ENCODE results near the gene NCDN. TPM values are rescaled to one million over a fixed set of nuclear protein-coding genes. Genes with fewer than 3 reads are reported as not detected.

The NCDN gene
- total RNA-seq, 2 experiments from 2014 or later = 31.3 to 36.0 TPM

DNA sequence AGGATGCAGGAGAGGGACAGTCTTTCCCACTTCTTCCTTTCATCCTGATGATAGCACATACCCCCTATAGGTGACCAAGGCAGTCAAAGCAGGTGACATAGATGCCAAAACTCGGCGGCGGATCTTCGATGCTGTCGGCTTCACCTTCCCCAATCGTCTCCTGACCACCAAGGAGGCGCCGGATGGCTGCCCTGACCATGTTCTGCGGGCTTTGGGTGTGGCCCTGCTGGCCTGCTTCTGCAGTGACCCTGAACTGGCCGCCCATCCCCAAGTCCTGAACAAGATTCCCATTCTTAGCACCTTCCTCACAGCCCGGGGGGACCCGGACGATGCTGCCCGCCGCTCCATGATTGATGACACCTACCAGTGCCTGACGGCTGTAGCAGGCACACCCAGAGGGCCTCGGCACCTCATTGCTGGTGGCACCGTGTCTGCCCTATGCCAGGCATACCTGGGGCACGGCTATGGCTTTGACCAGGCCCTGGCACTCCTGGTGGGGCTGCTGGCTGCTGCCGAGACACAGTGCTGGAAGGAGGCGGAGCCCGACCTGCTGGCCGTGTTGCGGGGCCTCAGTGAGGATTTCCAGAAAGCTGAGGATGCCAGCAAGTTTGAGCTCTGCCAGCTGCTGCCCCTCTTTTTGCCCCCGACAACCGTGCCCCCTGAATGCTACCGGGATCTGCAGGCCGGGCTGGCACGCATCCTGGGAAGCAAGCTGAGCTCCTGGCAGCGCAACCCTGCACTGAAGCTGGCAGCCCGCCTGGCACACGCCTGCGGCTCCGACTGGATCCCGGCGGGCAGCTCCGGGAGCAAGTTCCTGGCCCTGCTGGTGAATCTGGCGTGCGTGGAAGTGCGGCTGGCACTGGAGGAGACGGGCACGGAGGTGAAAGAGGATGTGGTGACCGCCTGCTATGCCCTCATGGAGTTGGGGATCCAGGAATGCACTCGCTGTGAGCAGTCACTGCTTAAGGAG is 2.9 kb downstream of the NCDN start:
- DNase-seq = no peak
- H3K4me3 Mint-ChIP-seq = no peak overlapping the region
- no peaks in the 10 kb centered on the region for H3K9me3 Mint-ChIP-seq
- peaks cover 43% of the 10 kb centered on the region for H3K4me1 Mint-ChIP-seq
- no peak overlapping the region for H3K27ac Mint-ChIP-seq
- H3K27me3 Mint-ChIP-seq = no peaks in the 10 kb centered on the region
- H3K36me3 Mint-ChIP-seq = peaks cover 9% of the 10 kb centered on the region

DNA sequence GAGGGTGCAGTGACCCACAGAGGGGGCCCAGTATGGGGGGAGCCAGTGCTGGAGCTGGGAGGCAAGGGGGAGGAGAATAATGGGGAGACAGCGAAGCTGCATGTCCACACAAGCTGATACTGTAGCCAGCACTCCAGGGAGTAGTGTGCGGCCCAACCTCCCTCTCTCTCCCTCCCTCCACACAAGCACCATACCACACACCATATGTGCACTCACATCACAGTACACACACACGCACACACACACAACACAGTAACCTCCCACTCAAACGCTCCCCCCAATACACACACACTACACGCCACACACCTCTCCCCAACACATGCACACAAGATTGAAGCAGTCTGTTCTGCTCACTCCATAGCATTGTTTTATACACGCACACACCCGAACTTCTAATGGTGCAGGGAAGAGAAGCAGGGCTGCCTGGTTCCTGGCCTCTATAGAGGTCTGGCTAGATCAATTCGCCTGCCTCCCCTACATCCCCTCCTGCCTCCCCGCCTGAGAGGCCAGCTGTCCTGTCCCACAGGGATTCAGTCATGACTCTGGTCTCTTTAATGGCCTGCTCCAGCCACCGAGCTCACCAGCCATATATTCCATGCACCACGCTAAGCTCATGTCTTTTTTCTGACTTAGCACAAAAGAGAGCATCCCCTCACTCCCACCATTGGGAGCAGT is 3.8 kb downstream of the NCDN start:
- DNase-seq = no peak
- H3K4me1 Mint-ChIP-seq = peaks cover 34% of the 10 kb centered on the region
- no peak overlapping the region for H3K4me3 Mint-ChIP-seq
- H3K27ac Mint-ChIP-seq = no peak overlapping the region
- H3K36me3 Mint-ChIP-seq = peaks cover 9% of the 10 kb centered on the region
- H3K27me3 Mint-ChIP-seq = no peaks in the 10 kb centered on the region
- H3K9me3 Mint-ChIP-seq = no peaks in the 10 kb centered on the region

DNA sequence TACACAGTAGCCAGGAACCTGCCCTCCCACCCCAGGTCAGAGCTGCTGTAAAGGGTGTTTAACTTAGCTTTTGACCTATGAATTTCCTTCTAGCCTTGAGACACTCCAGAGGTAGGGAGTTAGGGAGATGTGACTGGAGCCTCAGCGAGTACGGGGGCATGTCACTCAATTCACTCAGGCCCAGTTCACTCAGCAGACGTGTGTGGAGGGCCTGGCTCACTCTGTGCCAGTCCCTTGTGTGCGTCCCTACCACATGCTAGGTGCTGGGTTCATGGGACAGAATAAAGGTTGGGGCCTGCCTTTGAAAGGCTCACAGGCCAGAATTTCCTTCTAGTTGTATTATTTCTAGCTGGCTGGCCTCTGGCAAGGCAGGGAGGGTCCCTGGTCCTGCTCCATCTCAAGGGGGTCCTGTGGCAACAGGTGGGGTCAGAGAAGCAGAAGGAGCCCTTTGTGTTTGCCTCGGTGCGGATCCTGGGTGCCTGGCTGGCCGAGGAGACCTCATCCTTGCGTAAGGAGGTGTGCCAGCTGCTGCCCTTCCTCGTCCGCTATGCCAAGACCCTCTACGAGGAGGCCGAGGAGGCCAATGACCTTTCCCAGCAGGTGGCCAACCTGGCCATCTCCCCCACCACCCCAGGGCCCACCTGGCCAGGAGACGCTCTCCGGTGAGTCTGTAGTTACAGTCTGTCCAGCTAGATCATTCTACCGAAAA is 4.5 kb downstream of the NCDN start:
- Mint-ChIP-seq H3K36me3 (peaks cover 9% of the 10 kb centered on the region), H3K4me3 (no peak overlapping the region), H3K4me1 (peaks cover 32% of the 10 kb centered on the region), H3K27me3 (no peaks in the 10 kb centered on the region), H3K27ac (no peak overlapping the region), H3K9me3 (no peaks in the 10 kb centered on the region)
- DNase-seq = no peak

DNA sequence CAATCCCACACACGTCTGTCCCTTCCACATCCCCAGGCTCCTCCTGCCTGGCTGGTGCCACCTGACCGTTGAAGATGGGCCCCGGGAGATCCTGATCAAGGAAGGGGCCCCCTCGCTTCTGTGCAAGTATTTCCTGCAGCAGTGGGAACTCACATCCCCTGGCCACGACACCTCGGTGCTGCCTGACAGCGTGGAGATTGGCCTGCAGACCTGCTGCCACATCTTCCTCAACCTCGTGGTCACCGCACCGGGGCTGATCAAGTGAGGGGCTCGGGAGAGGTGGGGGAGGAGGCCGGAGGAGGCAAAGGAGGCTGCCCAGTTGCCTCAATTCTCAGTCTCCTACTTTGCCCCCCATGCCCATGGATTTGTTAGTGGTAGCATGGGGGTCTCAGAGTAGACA is 5.6 kb downstream of the NCDN start:
- no peaks in the 10 kb centered on the region for H3K27me3 Mint-ChIP-seq
- no peak overlapping the region for H3K4me3 Mint-ChIP-seq
- no peaks in the 10 kb centered on the region for H3K9me3 Mint-ChIP-seq
- peaks cover 30% of the 10 kb centered on the region for H3K4me1 Mint-ChIP-seq
- no peak overlapping the region for H3K27ac Mint-ChIP-seq
- H3K36me3 Mint-ChIP-seq = peaks cover 9% of the 10 kb centered on the region
- DNase-seq = no peak

DNA sequence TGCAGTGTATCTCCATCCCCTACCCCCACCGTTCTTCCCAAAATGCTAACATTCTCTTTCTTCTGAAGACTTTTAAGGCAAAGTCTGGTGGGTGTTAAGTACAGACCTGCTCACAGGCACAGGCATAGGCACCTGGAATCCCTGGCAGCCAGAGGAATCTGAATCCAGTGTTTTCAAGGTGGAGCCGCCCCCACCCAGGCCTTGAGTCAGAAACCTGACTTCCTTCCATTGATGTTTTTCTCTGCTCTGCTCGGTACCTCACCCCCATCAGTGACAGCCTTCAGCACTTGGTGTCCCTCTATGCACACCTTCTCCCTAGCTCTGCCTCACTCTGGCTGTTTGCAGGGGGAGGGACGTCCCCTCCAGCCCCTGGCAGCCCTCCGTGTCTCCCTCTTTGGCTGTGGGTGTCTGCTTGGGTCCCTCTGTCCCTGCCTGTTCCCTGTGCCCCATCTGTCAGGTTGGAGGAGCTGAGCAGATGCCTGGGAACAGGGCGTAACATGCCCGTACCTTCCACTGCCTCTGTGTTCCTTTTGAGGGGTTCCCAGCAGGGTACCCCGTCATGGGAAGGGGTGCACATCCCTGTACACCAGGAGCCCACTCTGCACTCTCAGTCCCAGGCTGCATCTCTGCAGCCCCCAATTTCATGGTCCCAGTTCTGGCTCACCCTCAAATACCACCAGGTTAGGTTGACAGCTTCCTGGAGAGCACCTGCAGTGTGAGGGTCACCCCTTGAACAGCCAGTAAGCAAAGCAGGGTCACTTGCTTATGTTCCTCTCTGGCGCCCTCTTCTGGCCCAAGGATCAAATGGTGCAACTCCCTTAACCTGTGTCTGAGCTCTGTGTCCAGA is 6.7 kb downstream of the NCDN start:
- peak; percentile 73 for DNase-seq
- H3K36me3 Mint-ChIP-seq = peaks cover 9% of the 10 kb centered on the region
- H3K4me3 Mint-ChIP-seq = no peak overlapping the region
- no peaks in the 10 kb centered on the region for H3K27me3 Mint-ChIP-seq
- H3K4me1 Mint-ChIP-seq = peaks cover 24% of the 10 kb centered on the region
- no peaks in the 10 kb centered on the region for H3K9me3 Mint-ChIP-seq
- H3K27ac Mint-ChIP-seq = no peak overlapping the region

DNA sequence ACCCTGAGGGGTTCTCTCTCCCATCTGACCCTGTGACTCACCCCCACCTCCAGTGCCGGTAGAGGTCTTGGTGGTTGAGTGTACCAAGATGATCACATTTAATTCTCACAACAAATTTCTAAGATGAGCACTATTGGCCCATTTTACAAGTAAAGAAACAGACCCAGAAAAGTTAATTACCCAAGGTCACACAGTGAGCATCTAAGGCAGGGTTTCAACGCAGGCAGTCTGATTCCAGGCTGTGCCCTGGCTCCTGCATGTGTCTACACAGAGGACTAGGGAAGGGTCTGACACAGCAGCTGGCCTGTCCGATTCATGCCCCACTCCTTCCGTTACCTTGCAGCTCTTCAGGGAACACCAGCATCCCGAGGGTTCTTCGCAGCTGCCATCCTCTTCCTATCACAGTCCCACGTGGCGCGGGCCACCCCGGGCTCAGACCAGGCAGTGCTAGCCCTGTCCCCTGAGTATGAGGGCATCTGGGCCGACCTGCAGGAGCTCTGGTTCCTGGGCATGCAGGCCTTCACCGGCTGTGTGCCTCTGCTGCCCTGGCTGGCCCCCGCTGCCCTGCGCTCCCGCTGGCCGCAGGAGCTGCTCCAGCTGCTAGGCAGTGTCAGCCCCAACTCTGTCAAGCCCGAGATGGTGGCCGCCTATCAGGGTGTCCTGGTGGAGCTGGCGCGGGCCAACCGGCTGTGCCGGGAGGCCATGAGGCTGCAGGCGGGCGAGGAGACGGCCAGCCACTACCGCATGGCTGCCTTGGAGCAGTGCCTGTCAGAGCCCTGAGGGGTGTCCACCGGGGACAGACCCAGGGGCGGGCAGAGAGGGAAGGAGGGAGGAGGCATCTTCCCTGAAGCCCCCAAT is 7.5 kb downstream of the NCDN start:
- Mint-ChIP-seq H3K27me3 (no peaks in the 10 kb centered on the region), H3K9me3 (no peaks in the 10 kb centered on the region), H3K27ac (no peak overlapping the region), H3K4me1 (peaks cover 15% of the 10 kb centered on the region), H3K4me3 (no peak overlapping the region), H3K36me3 (peaks cover 9% of the 10 kb centered on the region)
- DNase-seq = no peak

DNA sequence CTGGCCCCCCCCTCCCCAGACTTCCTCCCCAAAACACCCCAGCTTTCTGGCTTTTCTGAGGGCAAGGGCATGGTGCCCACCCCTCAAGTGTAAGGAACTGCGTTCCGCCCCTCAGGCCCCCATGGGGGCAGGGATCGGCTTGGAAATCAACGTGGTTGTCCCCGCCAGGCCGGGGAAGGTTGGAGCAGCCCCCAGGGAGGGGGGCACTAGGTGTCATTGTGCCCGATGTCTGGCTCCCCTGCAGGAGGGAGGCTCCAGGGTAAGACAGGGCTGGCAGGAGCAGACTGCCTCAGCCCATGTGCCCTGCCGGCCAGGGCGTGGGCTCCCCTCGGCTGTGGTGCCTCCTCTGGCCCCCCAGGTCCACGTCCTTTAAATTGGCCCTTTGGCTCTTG is 8.1 kb downstream of the NCDN start:
- Mint-ChIP-seq H3K4me3 (no peak overlapping the region), H3K9me3 (no peaks in the 10 kb centered on the region), H3K27me3 (no peaks in the 10 kb centered on the region), H3K4me1 (peaks cover 15% of the 10 kb centered on the region), H3K27ac (no peak overlapping the region), H3K36me3 (peaks cover 9% of the 10 kb centered on the region)
- DNase-seq = no peak

DNA sequence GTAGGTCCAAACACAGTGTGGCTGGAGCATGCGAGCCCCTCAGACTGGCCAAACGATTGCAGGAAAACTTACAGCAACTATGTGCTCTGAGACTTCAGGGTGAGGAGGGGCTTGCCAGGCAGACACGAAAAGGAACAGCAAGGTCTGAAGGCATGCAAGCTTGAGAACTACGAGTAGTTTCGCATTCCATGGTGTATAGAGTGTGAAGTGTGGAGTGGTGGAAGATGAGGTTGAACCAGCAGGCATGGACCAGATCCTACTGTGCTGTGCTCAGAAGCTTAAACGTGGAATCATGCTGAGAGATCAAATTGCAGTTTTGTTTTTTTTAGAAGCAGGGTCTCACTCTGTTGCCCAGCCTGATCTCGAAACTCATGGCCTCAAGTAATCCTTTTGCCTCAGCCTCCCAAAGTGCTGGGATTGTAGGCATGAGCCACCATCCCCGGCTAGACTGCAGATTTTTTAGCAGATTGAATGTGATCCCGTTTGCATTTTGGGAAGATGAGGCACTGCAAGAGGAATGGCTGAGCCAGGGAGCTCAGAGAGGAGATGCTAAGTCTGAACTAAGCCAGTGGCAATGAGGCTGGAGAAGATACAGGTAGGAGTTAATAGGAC is 10.5 kb downstream of the NCDN start:
- Mint-ChIP-seq H3K4me3 (no peak overlapping the region), H3K9me3 (no peaks in the 10 kb centered on the region), H3K27ac (no peak overlapping the region), H3K36me3 (peaks cover 7% of the 10 kb centered on the region), H3K4me1 (peaks cover 5% of the 10 kb centered on the region), H3K27me3 (no peaks in the 10 kb centered on the region)
- DNase-seq = no peak

DNA sequence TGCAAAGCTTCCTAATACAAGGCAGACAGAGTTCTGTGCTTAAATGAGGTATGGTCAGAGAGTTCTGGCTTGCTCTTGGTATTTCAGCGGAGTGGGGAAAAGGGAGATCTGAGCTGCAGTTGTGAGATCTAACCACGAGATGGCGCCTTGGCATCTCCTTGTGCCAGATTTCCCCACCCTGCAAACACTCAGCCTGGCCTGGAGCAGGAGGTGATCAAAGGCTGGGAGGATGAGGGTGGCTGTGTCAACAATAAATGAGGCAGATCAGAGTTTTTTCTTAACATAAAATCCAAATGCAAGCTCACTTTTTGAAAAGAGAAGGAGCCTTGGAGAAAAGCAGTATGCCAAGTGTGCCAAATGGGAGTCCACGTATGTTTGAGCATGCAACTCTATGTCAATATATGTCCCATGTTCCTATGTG is 11.4 kb downstream of the NCDN start:
- no peak overlapping the region for H3K4me3 Mint-ChIP-seq
- peak; percentile 54 for DNase-seq
- H3K36me3 Mint-ChIP-seq = peaks cover 7% of the 10 kb centered on the region
- H3K27ac Mint-ChIP-seq = no peak overlapping the region
- no peaks in the 10 kb centered on the region for H3K27me3 Mint-ChIP-seq
- no peaks in the 10 kb centered on the region for H3K9me3 Mint-ChIP-seq
- peaks cover 2% of the 10 kb centered on the region for H3K4me1 Mint-ChIP-seq

DNA sequence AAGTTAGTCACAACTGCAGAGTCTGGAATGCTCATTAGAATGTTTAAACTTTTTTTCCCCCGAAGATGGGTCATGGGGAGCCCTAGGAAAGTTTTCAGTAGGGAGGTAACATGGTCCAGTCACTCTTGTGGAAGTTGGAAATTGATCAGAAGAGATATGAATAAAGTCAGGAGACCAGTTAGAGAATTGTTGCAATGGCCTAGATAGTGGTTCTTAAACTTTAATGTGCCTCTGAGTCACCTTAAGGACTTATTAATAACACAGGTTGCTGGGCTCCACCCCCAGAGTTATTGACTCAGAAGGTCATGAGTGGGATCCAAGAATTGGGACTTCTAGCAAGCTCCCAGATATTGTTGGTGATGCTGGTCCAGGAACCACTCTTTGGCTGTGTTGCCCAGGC is 12.3 kb downstream of the NCDN start:
- no peak overlapping the region for H3K27ac Mint-ChIP-seq
- no peak overlapping the region for H3K4me3 Mint-ChIP-seq
- H3K4me1 Mint-ChIP-seq = no peaks in the 10 kb centered on the region
- no peaks in the 10 kb centered on the region for H3K9me3 Mint-ChIP-seq
- peaks cover 3% of the 10 kb centered on the region for H3K27me3 Mint-ChIP-seq
- H3K36me3 Mint-ChIP-seq = no peaks in the 10 kb centered on the region
- DNase-seq = no peak

DNA sequence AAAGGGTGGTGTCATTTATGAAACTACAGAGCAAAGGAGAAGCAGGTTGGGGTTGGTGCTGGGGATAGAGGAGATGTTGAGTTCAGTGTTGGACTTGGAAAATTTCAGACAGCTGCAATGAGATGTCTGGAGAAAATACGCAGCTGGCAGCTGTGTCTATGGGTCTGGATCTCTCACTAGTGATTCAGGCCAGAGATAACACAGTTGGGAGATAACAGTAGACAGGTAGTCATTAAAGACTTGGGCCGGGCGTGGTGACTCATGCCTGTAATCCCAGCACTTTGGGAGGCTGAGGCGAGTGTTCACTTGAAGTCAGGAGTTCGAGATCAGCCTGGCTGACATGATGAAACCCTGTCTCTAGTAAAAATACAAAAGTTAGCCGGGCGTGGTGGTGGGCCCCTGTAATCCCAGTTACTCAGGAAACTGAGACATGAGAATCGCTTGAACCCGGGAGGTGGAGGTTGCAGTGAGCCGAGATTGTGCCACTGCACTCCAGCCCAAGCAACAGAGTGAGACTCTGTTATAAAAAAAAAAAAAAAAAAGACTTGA is 13.1 kb downstream of the NCDN start:
- H3K4me1 Mint-ChIP-seq = no peaks in the 10 kb centered on the region
- H3K27me3 Mint-ChIP-seq = peaks cover 8% of the 10 kb centered on the region
- DNase-seq = no peak
- no peak overlapping the region for H3K27ac Mint-ChIP-seq
- H3K36me3 Mint-ChIP-seq = no peaks in the 10 kb centered on the region
- no peaks in the 10 kb centered on the region for H3K9me3 Mint-ChIP-seq
- no peak overlapping the region for H3K4me3 Mint-ChIP-seq

DNA sequence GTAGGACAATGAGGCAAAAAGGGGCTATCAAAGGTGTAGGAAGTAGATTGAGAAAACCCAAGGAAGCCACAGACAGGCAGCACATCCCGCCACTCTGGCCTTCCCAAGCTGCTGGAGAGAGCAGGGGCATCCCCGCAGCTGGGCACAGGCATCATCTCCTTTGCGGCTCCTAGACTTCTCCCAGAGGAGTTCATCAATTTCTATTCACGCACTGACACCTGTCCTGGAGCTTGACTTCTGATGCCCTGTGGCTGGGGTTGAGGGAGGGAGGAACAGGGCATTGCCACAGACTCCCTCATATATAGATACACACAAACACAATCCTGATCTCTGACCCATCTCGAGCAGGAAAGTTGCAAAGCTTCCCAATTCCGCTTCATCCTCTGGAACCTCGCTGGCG is 13.7 kb downstream of the NCDN start:
- Mint-ChIP-seq H3K9me3 (no peaks in the 10 kb centered on the region), H3K4me3 (no peak overlapping the region), H3K36me3 (no peaks in the 10 kb centered on the region), H3K4me1 (peaks cover 3% of the 10 kb centered on the region), H3K27ac (no peak overlapping the region), H3K27me3 (peaks cover 13% of the 10 kb centered on the region)
- no peak for DNase-seq

DNA sequence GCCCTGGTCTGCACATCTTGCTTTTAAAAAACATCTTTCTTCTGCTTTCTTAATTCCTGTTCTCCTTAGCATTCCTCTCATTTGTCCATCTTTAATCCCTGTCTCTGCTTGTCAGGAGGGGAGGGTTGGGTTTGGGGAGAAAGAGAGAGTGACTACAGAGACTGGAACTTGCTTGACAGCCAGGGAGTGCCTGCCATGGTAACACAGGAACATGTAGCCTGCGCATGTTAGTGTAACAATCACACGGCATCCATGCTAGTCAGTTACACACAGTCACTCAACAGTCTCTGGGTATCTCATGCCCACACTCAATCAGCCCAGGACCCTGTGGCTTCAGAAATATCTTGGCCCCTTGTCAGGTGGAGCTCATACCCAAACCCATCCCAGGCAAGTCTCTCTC is 14.7 kb downstream of the NCDN start:
- DNase-seq = no peak
- Mint-ChIP-seq H3K9me3 (no peaks in the 10 kb centered on the region), H3K4me3 (no peak overlapping the region), H3K27me3 (peaks cover 16% of the 10 kb centered on the region), H3K4me1 (peaks cover 7% of the 10 kb centered on the region), H3K36me3 (no peaks in the 10 kb centered on the region), H3K27ac (no peak overlapping the region)
